Measurements from ENCODE around the gene SPX. TPM values are rescaled to one million over a fixed set of nuclear protein-coding genes. Genes with fewer than 3 reads are reported as not detected.

Gene SPX
- polyA plus RNA-seq, 1 of the 3 experiments (the other 2 are of a cell fraction): not detected

DNA sequence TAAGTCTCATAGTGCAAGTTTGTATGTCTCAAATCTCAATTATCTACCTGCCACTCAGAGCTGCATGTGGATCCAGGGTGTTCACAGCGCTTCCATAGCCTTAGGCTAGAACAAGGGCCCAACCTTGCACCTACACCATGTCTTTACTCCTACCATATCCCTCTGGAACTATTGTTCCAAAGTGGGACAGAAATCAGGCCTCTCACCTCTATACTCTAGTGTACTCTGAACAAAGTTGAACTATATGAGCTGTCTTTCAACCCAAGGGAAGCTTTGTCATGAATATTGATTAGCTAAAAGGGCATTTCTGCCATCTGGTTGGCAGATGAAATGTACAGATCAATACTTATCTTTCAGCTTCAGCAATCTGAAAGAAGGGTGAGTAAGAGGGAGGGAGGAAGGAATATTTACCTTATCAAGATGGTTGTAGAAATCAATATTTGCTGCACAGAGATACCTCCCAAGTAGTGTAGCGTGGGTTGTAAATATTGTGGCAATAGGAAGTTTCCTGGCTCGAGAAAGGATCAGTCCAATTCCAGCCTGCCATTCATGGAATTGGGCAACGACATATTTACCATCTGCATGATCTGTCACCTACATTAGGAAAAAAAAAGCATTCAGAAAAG is 47.8 kb downstream of the SPX start:
- POLR2A ChIA-PET: no interaction called here
- TF ChIP-seq MAX (IDR thresholded peaks at IDR 0.05; ENCODE audit: low read depth) (no peak), SIN3A (IDR thresholded peaks at IDR 0.05; ENCODE audit: borderline replicate concordance, low read depth, low read length) (no peak), SMC3 (IDR thresholded peaks at IDR 0.05; ENCODE audit: low read depth, low read length) (no peak), NFIC (IDR thresholded peaks at IDR 0.05; ENCODE audit: borderline replicate concordance) (no peak), NRF1 (IDR thresholded peaks at IDR 0.05; ENCODE audit: low read depth, low read length) (no peak), FOSL2 (IDR thresholded peaks at IDR 0.05; ENCODE audit: borderline replicate concordance, low read depth) (no peak), FOXJ3 (CRISPR knock-in tag; IDR thresholded peaks at IDR 0.05) (no peak), TEAD4 (IDR thresholded peaks at IDR 0.05; ENCODE audit: borderline replicate concordance, insufficient read depth) (no peak), CTCF (IDR thresholded peaks at IDR 0.05) (no peak), USF2 (IDR thresholded peaks at IDR 0.05; ENCODE audit: borderline replicate concordance, low read depth, low read length) (no peak), JUND (IDR thresholded peaks at IDR 0.05) (no peak), REST (IDR thresholded peaks at IDR 0.05; ENCODE audit: low read depth, low read length) (no peak), RAD21 (IDR thresholded peaks at IDR 0.05; ENCODE audit: low read length) (no peak), ELF1 (IDR thresholded peaks at IDR 0.05) (no peak), TCF12 (IDR thresholded peaks at IDR 0.05) (no peak), GATA2 (CRISPR knock-in tag; IDR thresholded peaks at IDR 0.05) (no peak), EP300 (IDR thresholded peaks at IDR 0.05; ENCODE audit: borderline replicate concordance in 1 of 2, low read depth in 1 of 2, low read length in 1 of 2) (no peak), RXRA (IDR thresholded peaks at IDR 0.05; ENCODE audit: borderline replicate concordance, low read depth) (no peak), FOXM1 (IDR thresholded peaks at IDR 0.05; ENCODE audit: low read depth) (no peak)
- TF ChIP-seq, protein P1, sequence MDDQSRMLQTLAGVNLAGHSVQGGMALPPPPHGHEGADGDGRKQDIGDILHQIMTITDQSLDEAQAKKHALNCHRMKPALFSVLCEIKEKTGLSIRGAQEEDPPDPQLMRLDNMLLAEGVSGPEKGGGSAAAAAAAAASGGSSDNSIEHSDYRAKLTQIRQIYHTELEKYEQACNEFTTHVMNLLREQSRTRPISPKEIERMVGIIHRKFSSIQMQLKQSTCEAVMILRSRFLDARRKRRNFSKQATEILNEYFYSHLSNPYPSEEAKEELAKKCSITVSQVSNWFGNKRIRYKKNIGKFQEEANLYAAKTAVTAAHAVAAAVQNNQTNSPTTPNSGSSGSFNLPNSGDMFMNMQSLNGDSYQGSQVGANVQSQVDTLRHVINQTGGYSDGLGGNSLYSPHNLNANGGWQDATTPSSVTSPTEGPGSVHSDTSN (IDR thresholded peaks at IDR 0.05): no peak

More for the DNA sequence above, 47.8 kb downstream of the SPX start:
- Histone ChIP-seq H3F3A (replicated peaks; ENCODE audit: insufficient read depth) (no peaks in the 10 kb centered on the region), H3K9ac (no peak overlapping the region), H3K79me2 (ENCODE audit: insufficient read depth) (no peaks in the 10 kb centered on the region), H3K4me3 (ENCODE audit: low read depth in 2 of 2, low read length in 1 of 2) (no peak overlapping the region), H3K9me2 (no peaks in the 10 kb centered on the region), H3K4me1 (ENCODE audit: control insufficient read depth in 1 of 2, insufficient read depth in 2 of 2, low read depth in 1 of 2, low read length in 1 of 2) (no peaks in the 10 kb centered on the region; a peak in 1 of 4 replicates), H3K27ac (ENCODE audit: low read depth in 2 of 2, low read length in 1 of 2) (no peak overlapping the region), H3K4me2 (no peak overlapping the region), H2AFZ (ENCODE audit: low read depth) (no peak overlapping the region), H4K20me1 (ENCODE audit: insufficient read depth) (no peaks in the 10 kb centered on the region), H3K36me3 (replicated peaks in 1 of 2; ENCODE audit: control insufficient read depth in 1 of 2, insufficient read depth in 2 of 2, low read length in 1 of 2) (no peaks in the 10 kb centered on the region), H3K9me3 (no peaks in the 10 kb centered on the region), H3K27me3 (ENCODE audit: insufficient read depth) (peaks cover 4% of the 10 kb centered on the region; the same call in 1 of the 2 replicates)
- WGBS (ENCODE audit: low lambda C conversion rate): 18% methylated on average over 4 of the region's 4 CpGs
- CTCF ChIA-PET: no interaction called here
- no peak for DNase-seq

All from SK-N-SH (cell line).